ENCODE results near the gene UTP25. TPM values are rescaled to one million over a fixed set of nuclear protein-coding genes. Genes with fewer than 3 reads are reported as not detected.

Gene UTP25
- total and polyA plus RNA-seq, 2 of the 4 experiments (the other 2 are of a cell fraction) = 7.1 to 17.4 TPM

DNA sequence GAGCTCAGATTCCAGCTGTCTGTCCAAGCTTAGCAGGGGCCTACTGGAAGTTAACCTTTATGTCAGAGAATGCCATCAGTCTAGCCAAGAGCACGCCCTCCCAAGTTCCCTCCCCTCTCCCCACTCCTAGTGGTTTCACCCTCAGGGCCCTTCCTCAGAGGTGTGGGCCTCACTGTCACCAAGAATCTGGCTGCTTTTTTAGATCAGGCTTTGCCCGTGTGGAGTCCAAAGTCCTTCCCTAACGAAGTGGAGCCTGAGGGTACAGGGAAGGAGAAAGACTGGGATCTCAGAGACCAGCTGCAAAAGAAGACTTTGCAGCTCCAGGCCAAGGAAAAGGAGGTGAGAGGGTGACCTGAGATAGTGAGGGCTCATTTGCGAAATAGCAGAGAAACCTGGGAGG lies 47.5 kb upstream of the UTP25 start:
- TF ChIP-seq NFE2L2 (IDR thresholded peaks at IDR 0.05; ENCODE audit: low read depth, low read length) (no peak), MAFK (IDR thresholded peaks at IDR 0.05; ENCODE audit: low read depth, low read length) (no peak), RAD21 (IDR thresholded peaks at IDR 0.05; ENCODE audit: low read length) (no peak), RFX5 (IDR thresholded peaks at IDR 0.05; ENCODE audit: low read depth, low read length) (no peak), MAZ (IDR thresholded peaks at IDR 0.05; ENCODE audit: borderline replicate concordance, low read depth, low read length) (no peak), RCOR1 (IDR thresholded peaks at IDR 0.05; ENCODE audit: insufficient replicate concordance, low read length) (no peak), BHLHE40 (IDR thresholded peaks at IDR 0.05; ENCODE audit: low read depth, low read length) (no peak), MXI1 (IDR thresholded peaks at IDR 0.05; ENCODE audit: borderline replicate concordance, low read depth, low read length) (no peak), POLR2A (IDR thresholded peaks at IDR 0.05; ENCODE audit: low read depth, low read length) (no peak), CHD1 (IDR thresholded peaks at IDR 0.05; ENCODE audit: low read depth, low read length) (no peak), CEBPB (IDR thresholded peaks at IDR 0.05; ENCODE audit: low read depth, low read length) (no peak), SMC3 (IDR thresholded peaks at IDR 0.05; ENCODE audit: low read depth, low read length) (no peak), FOS (IDR thresholded peaks at IDR 0.05; ENCODE audit: low read depth, low read length) (no peak)
- TF ChIP-seq, protein P1, sequence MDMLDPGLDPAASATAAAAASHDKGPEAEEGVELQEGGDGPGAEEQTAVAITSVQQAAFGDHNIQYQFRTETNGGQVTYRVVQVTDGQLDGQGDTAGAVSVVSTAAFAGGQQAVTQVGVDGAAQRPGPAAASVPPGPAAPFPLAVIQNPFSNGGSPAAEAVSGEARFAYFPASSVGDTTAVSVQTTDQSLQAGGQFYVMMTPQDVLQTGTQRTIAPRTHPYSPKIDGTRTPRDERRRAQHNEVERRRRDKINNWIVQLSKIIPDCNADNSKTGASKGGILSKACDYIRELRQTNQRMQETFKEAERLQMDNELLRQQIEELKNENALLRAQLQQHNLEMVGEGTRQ (IDR thresholded peaks at IDR 0.05; ENCODE audit: low read depth, low read length) = no peak
- TF ChIP-seq, protein P2, sequence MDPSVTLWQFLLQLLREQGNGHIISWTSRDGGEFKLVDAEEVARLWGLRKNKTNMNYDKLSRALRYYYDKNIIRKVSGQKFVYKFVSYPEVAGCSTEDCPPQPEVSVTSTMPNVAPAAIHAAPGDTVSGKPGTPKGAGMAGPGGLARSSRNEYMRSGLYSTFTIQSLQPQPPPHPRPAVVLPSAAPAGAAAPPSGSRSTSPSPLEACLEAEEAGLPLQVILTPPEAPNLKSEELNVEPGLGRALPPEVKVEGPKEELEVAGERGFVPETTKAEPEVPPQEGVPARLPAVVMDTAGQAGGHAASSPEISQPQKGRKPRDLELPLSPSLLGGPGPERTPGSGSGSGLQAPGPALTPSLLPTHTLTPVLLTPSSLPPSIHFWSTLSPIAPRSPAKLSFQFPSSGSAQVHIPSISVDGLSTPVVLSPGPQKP (IDR thresholded peaks at IDR 0.05; ENCODE audit: borderline replicate concordance, low read depth, low read length) = no peak
- TF ChIP-seq, protein P3, sequence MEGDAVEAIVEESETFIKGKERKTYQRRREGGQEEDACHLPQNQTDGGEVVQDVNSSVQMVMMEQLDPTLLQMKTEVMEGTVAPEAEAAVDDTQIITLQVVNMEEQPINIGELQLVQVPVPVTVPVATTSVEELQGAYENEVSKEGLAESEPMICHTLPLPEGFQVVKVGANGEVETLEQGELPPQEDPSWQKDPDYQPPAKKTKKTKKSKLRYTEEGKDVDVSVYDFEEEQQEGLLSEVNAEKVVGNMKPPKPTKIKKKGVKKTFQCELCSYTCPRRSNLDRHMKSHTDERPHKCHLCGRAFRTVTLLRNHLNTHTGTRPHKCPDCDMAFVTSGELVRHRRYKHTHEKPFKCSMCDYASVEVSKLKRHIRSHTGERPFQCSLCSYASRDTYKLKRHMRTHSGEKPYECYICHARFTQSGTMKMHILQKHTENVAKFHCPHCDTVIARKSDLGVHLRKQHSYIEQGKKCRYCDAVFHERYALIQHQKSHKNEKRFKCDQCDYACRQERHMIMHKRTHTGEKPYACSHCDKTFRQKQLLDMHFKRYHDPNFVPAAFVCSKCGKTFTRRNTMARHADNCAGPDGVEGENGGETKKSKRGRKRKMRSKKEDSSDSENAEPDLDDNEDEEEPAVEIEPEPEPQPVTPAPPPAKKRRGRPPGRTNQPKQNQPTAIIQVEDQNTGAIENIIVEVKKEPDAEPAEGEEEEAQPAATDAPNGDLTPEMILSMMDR (conservative IDR thresholded peaks at IDR 0.05; ENCODE audit: low read depth, low read length) = no peak
- H4K20me1 ChIP-seq (ENCODE audit: insufficient read depth, low read length) = no peaks in the 10 kb centered on the region
- H3K9ac ChIP-seq (ENCODE audit: low read depth, low read length) = no peak overlapping the region
- dilution Hi-C loops (cut with HindIII; ENCODE audit: low sequenced_read_pairs, unreplicated experiment) = no loop called here
- no peak overlapping the region for H3K56ac ChIP-seq (ENCODE audit: extremely low read depth, insufficient read depth, low read length)
- no peak for ATAC-seq (ENCODE audit: low read depth)
- BruUV-seq (replicated peaks) = no TSS peak
- no peak overlapping the region for H2BK120ac ChIP-seq (ENCODE audit: low read depth, low read length)
- H2BK20ac ChIP-seq (ENCODE audit: low read depth, low read length) = no peak overlapping the region
- H3K18ac ChIP-seq (ENCODE audit: low read depth, low read length) = no peak overlapping the region
- H3K36me3 ChIP-seq (ENCODE audit: control insufficient read depth, insufficient read depth, low read length) = no peaks in the 10 kb centered on the region
- no peak overlapping the region for H2AK9ac ChIP-seq (replicated peaks; ENCODE audit: low read depth, low read length, poor library complexity)
- ChIA-PET POLR2A (ENCODE audit: unreplicated experiment) (no interaction called here), CTCF (no interaction called here)
- peaks cover 8% of the 10 kb centered on the region; the same call in 1 of the 2 replicates for H3K9me1 ChIP-seq (ENCODE audit: insufficient read depth, low read length)
- 75% methylated on average over 2 of the region's 4 CpGs; no CpG with 5 or more reads in 1 of the 2 experiments for WGBS, 2 experiments (ENCODE audit: extremely low coverage in 2 of 2, insufficient read length in 1 of 2)
- no peaks in the 10 kb centered on the region; the same call in 1 of the 2 replicates for H3K4me1 ChIP-seq (ENCODE audit: control insufficient read depth, insufficient read depth, low read length)
- H2BK5ac ChIP-seq (ENCODE audit: low read depth, low read length, poor library complexity, severe bottlenecking) = no peak overlapping the region
- intact Hi-C loops (cut with micrococcal nuclease) = no loop called here
- no peak for DNase-seq
- H3K4ac ChIP-seq (ENCODE audit: low read depth, low read length) = no peak overlapping the region
- H4K5ac ChIP-seq (ENCODE audit: low read depth, low read length) = no peak overlapping the region
- H2AK5ac ChIP-seq (ENCODE audit: low read depth, low read length) = no peak overlapping the region
- H2AFZ ChIP-seq (replicated peaks; ENCODE audit: low read length, poor library complexity) = no peak overlapping the region
- no peak overlapping the region for H4K91ac ChIP-seq (ENCODE audit: insufficient read depth, low read depth, low read length)
- no peak overlapping the region for H3K4me3 ChIP-seq (ENCODE audit: insufficient read depth, low read depth, low read length)
- H3K79me1 ChIP-seq (ENCODE audit: low read depth in 1 of 2, low read length in 2 of 2) = peaks cover 7 to 20% of the 10 kb centered on the region in 2 experiments; a peak in 3 of 4 replicates
- no peak overlapping the region for H3K14ac ChIP-seq (replicated peaks; ENCODE audit: low read depth, low read length)
- no peaks in the 10 kb centered on the region for H3K9me3 ChIP-seq (ENCODE audit: control insufficient read depth, insufficient read depth, low read length)
- H3K27ac ChIP-seq (ENCODE audit: insufficient read depth, low read length) = no peak overlapping the region
- in situ Hi-C loops (cut with MboI; ENCODE audit: low sequenced_read_pairs) = no loop called here
- no peak overlapping the region for H2BK15ac ChIP-seq (ENCODE audit: low read depth, low read length)
- H3K4me2 ChIP-seq (ENCODE audit: low read depth, low read length) = no peak overlapping the region
- no peak overlapping the region for H4K8ac ChIP-seq (ENCODE audit: low read depth in 2 of 2, low read length in 2 of 2)
- no peak overlapping the region for H3K23ac ChIP-seq (ENCODE audit: low read depth, low read length)
- no peaks in the 10 kb centered on the region for H3K27me3 ChIP-seq (ENCODE audit: control insufficient read depth, insufficient read depth, low read length)
